Activated B cell treated with CpG ODN at 0.5 μM for 24 hours (primary cell): ENCODE data around the gene FLRT1. TPM values are rescaled to one million over a fixed set of nuclear protein-coding genes. Genes with fewer than 3 reads are reported as not detected.

Experiments
- ATAC-seq: fragments of 200-7000 bp; cut with Tn5 transposase; one replicate; pipeline ENCODE4 v1.10.0; 2021; ENCODE audit warnings: low read depth, mild to moderate bottlenecking, moderate library complexity
- CTCF ChIA-PET: fragments of 350-600 bp; sonication (Branson Sonifier 250); formaldehyde crosslinking; loops from one replicate; lab custom pipeline; 2021; ENCODE audit warnings: antibody characterized with exemption; lab: Charles Lee
- POLR2A ChIA-PET: fragments of 350-600 bp; sonication (Branson Sonifier 250); formaldehyde crosslinking; loops from one replicate; lab custom pipeline; 2021; ENCODE audit warnings: antibody characterized with exemption; lab: Charles Lee
- DNase-seq: peaks from one replicate; pipeline ENCODE4 v3.0.0; 2022
- H3K27ac Mint-ChIP-seq: one replicate; pipeline ENCODE4 v1.8.0; 2020; ENCODE audit warnings: mixed read lengths
- H3K27me3 Mint-ChIP-seq: one replicate; pipeline ENCODE4 v1.8.0; 2021; ENCODE audit warnings: mixed read lengths
- H3K36me3 Mint-ChIP-seq: one replicate; pipeline ENCODE4 v1.8.0; 2021; ENCODE audit warnings: low read depth, mixed read lengths
- H3K4me1 Mint-ChIP-seq: one replicate; pipeline ENCODE4 v1.8.0; 2021; ENCODE audit warnings: mixed read lengths
- H3K4me3 Mint-ChIP-seq: one replicate; pipeline ENCODE4 v1.8.0; 2020; ENCODE audit warnings: mild to moderate bottlenecking, mixed read lengths
- H3K9me3 Mint-ChIP-seq: one replicate; pipeline ENCODE4 v1.8.0; 2020; ENCODE audit warnings: mixed read lengths
- CTCF ChIP-seq: fragments of 200-600 bp; IDR thresholded peaks from one replicate; pipeline ENCODE4 v1.8.0; 2022; ENCODE audit warnings: antibody characterized with exemption, mild to moderate bottlenecking
- intact Hi-C: fragments of 100-400 bp; cut with micrococcal nuclease; formaldehyde crosslinking; loops from one replicate; pipeline ENCODE4 v1.15.1; 2024
- total RNA-seq: library from RNA; stranded (reverse); gene quantifications from 2 replicates; pipeline ENCODE4 v1.2.3, GENCODE V29; 2022

Gene FLRT1
- total RNA-seq, 1 donor from 2014 or later: not detected

GRCh38 chr11:64048042-64048854, 12.5 kb downstream of the FLRT1 start:
- DNase-seq (no peak), ATAC-seq (no peak)
- Mint-ChIP-seq H3K36me3 (no peaks in the 10 kb centered on the region), H3K27ac (no peak overlapping the region), H3K9me3 (no peaks in the 10 kb centered on the region), H3K4me3 (no peak overlapping the region), H3K27me3 (no peaks in the 10 kb centered on the region), H3K4me1 (no peaks in the 10 kb centered on the region)
- no peak for TF ChIP-seq CTCF
- POLR2A ChIA-PET: no interaction called here
- intact Hi-C loops: no loop called here
- CTCF ChIA-PET: no interaction called here

GRCh38 chr11:64049509-64049908, 13.8 kb downstream of the FLRT1 start:
- no peak for TF ChIP-seq CTCF
- Mint-ChIP-seq H3K27me3 (no peaks in the 10 kb centered on the region), H3K36me3 (no peaks in the 10 kb centered on the region), H3K4me3 (no peak overlapping the region), H3K9me3 (no peaks in the 10 kb centered on the region), H3K27ac (no peak overlapping the region), H3K4me1 (no peaks in the 10 kb centered on the region)
- intact Hi-C loops: no loop called here
- POLR2A ChIA-PET: no interaction called here
- DNase-seq: no peak
- no peak for ATAC-seq
- CTCF ChIA-PET: no interaction called here

GRCh38 chr11:64051297-64051696, 15.6 kb downstream of the FLRT1 start:
- DNase-seq (no peak), ATAC-seq (no peak)
- ChIA-PET CTCF (no interaction called here), POLR2A (no interaction called here)
- Mint-ChIP-seq H3K4me1 (no peaks in the 10 kb centered on the region), H3K4me3 (no peak overlapping the region), H3K27me3 (no peaks in the 10 kb centered on the region), H3K27ac (no peak overlapping the region), H3K36me3 (no peaks in the 10 kb centered on the region), H3K9me3 (no peaks in the 10 kb centered on the region)
- intact Hi-C loops: no loop called here
- no peak for TF ChIP-seq CTCF

GRCh38 chr11:64052436-64052835, 16.7 kb downstream of the FLRT1 start:
- H3K9me3 Mint-ChIP-seq: no peaks in the 10 kb centered on the region
- H3K36me3 Mint-ChIP-seq: no peaks in the 10 kb centered on the region
- CTCF ChIA-PET: no interaction called here
- ATAC-seq (no peak), DNase-seq (no peak)
- no peak overlapping the region for H3K4me3 Mint-ChIP-seq
- no peak for TF ChIP-seq CTCF
- H3K4me1 Mint-ChIP-seq: no peaks in the 10 kb centered on the region
- intact Hi-C loops: no loop called here
- POLR2A ChIA-PET: no interaction called here
- H3K27me3 Mint-ChIP-seq: no peaks in the 10 kb centered on the region
- no peak overlapping the region for H3K27ac Mint-ChIP-seq

- Mint-ChIP-seq H3K4me1 (no peaks in the 10 kb centered on the region), H3K36me3 (no peaks in the 10 kb centered on the region), H3K27ac (no peak overlapping the region), H3K27me3 (no peaks in the 10 kb centered on the region), H3K4me3 (no peak overlapping the region), H3K9me3 (no peaks in the 10 kb centered on the region)
- TF ChIP-seq CTCF: no peak
- ATAC-seq (no peak), DNase-seq (no peak)
- CTCF ChIA-PET: no interaction called here
- intact Hi-C loops: no loop called here
- POLR2A ChIA-PET: no interaction called here
Measured at GRCh38 chr11:64052938-64053622, 17.3 kb downstream of the FLRT1 start.
